Activated T-helper 1 cell treated with anti-CD3 and anti-CD28 coated beads, Interleukin-12 subunit alpha, Interleukin-12 subunit beta, Interleukin-2, Interleukin-4 antibody, amounts not matched to agents 30 ng/mL and 10 ng/mL and 1 ng/mL, durations not matched to agents 14 hours and 24 hours and 36 hours (primary cell): ENCODE measurements around the gene LRRC19. TPM values are rescaled to one million over a fixed set of nuclear protein-coding genes. Genes with fewer than 3 reads are reported as not detected.
A peak's percentile ranks its signal among the peaks of the same experiment; 100 is the strongest.

Experiments
- DNase-seq: peaks from one replicate; pipeline ENCODE4 v3.0.0; 2021; ENCODE audit warnings: low spot score
- H3K27ac Mint-ChIP-seq: one replicate; pipeline ENCODE4 v1.8.0; 2021; ENCODE audit warnings: mild to moderate bottlenecking, mixed read lengths
- H3K27me3 Mint-ChIP-seq: one replicate; pipeline ENCODE4 v1.8.0; 2022; ENCODE audit warnings: mild to moderate bottlenecking, moderate library complexity, mixed read lengths; ENCODE audit not compliant: insufficient read depth
- H3K36me3 Mint-ChIP-seq: one replicate; pipeline ENCODE4 v1.8.0; 2021; ENCODE audit warnings: low read depth, mixed read lengths
- H3K4me1 Mint-ChIP-seq: one replicate; pipeline ENCODE4 v1.8.0; 2021; ENCODE audit warnings: low read depth, mixed read lengths
- H3K4me3 Mint-ChIP-seq: one replicate; pipeline ENCODE4 v1.8.0; 2021; ENCODE audit warnings: mild to moderate bottlenecking, moderate library complexity, mixed read lengths
- H3K9me3 Mint-ChIP-seq: one replicate; pipeline ENCODE4 v1.8.0; 2021; ENCODE audit warnings: mixed read lengths
- intact Hi-C: fragments of 100-400 bp; cut with micrococcal nuclease; formaldehyde crosslinking; loops from one replicate; pipeline ENCODE4 v1.15.1; 2024
- total RNA-seq: library from RNA; stranded (reverse); gene quantifications from 2 replicates; pipeline ENCODE4 v1.2.3, GENCODE V29; 2022

LRRC19 gene
- not detected in 2 replicates for total RNA-seq

- Mint-ChIP-seq H3K4me3 (no peak within 1 kb of the TSS), H3K27me3 (no peaks in the 10 kb centered on the region), H3K27ac (no peak within 1 kb of the TSS), H3K36me3 (no peaks in the 10 kb centered on the region), H3K4me1 (no peaks in the 10 kb centered on the region), H3K9me3 (no peaks in the 10 kb centered on the region)
- no peak for DNase-seq
- intact Hi-C loops, result no loop called here
These were observed at the start of gene LRRC19 for GRCh38 chr9:27005491-27005890. LRRC19 (minus strand) TSS chr9:27005672; CDS start chr9:26999694, 5,978 bp downstream.

GRCh38 chr9:27054841-27055240 is 49.4 kb upstream of the LRRC19 start:
- intact Hi-C loops, result no loop called here
- Mint-ChIP-seq H3K27me3 (no peaks in the 10 kb centered on the region), H3K4me1 (no peaks in the 10 kb centered on the region), H3K27ac (no peak overlapping the region), H3K36me3 (peaks cover 1% of the 10 kb centered on the region), H3K4me3 (no peak overlapping the region), H3K9me3 (no peaks in the 10 kb centered on the region)
- DNase-seq, result no peak

GRCh38 chr9:27054125-27054524 is 48.7 kb upstream of the LRRC19 start:
- intact Hi-C loops, result no loop called here
- Mint-ChIP-seq H3K27ac (no peak overlapping the region), H3K9me3 (no peaks in the 10 kb centered on the region), H3K36me3 (peaks cover 1% of the 10 kb centered on the region), H3K4me3 (no peak overlapping the region), H3K4me1 (no peaks in the 10 kb centered on the region), H3K27me3 (no peaks in the 10 kb centered on the region)
- DNase-seq, result no peak

GRCh38 chr9:27053369-27054022 is 48.0 kb upstream of the LRRC19 start:
- intact Hi-C loops, result no loop called here

GRCh38 chr9:27047136-27047535 is 41.7 kb upstream of the LRRC19 start:
- Mint-ChIP-seq H3K9me3 (no peaks in the 10 kb centered on the region), H3K36me3 (no peaks in the 10 kb centered on the region), H3K27ac (no peak overlapping the region), H3K4me3 (no peak overlapping the region), H3K27me3 (no peaks in the 10 kb centered on the region), H3K4me1 (no peaks in the 10 kb centered on the region)
- intact Hi-C loops, result no loop called here
- DNase-seq, result no peak

More at GRCh38 chr9:27053369-27054022, 48.0 kb upstream of the LRRC19 start:
- H3K36me3 Mint-ChIP-seq, result peaks cover 1% of the 10 kb centered on the region
- no peaks in the 10 kb centered on the region for H3K27me3 Mint-ChIP-seq
- no peak overlapping the region for H3K27ac Mint-ChIP-seq
- no peak for DNase-seq
- no peak overlapping the region for H3K4me3 Mint-ChIP-seq
- no peaks in the 10 kb centered on the region for H3K4me1 Mint-ChIP-seq
- no peaks in the 10 kb centered on the region for H3K9me3 Mint-ChIP-seq

GRCh38 chr9:27043176-27043575 is 37.7 kb upstream of the LRRC19 start:
- no peaks in the 10 kb centered on the region for H3K9me3 Mint-ChIP-seq
- no peak overlapping the region for H3K4me3 Mint-ChIP-seq
- no peaks in the 10 kb centered on the region for H3K27me3 Mint-ChIP-seq
- H3K27ac Mint-ChIP-seq, result no peak overlapping the region
- DNase-seq, result no peak
- H3K4me1 Mint-ChIP-seq, result no peaks in the 10 kb centered on the region
- intact Hi-C loops, result no loop called here
- no peaks in the 10 kb centered on the region for H3K36me3 Mint-ChIP-seq

GRCh38 chr9:27042476-27042875 is 37.0 kb upstream of the LRRC19 start:
- Mint-ChIP-seq H3K4me3 (no peak overlapping the region), H3K27me3 (no peaks in the 10 kb centered on the region), H3K36me3 (no peaks in the 10 kb centered on the region), H3K4me1 (no peaks in the 10 kb centered on the region), H3K27ac (no peak overlapping the region), H3K9me3 (no peaks in the 10 kb centered on the region)
- intact Hi-C loops, result no loop called here
- DNase-seq, result no peak

GRCh38 chr9:27041746-27042145 is 36.3 kb upstream of the LRRC19 start:
- H3K9me3 Mint-ChIP-seq, result no peaks in the 10 kb centered on the region
- H3K27me3 Mint-ChIP-seq, result no peaks in the 10 kb centered on the region
- DNase-seq, result no peak
- intact Hi-C loops, result no loop called here
- no peak overlapping the region for H3K27ac Mint-ChIP-seq
- no peak overlapping the region for H3K4me3 Mint-ChIP-seq
- H3K4me1 Mint-ChIP-seq, result no peaks in the 10 kb centered on the region
- H3K36me3 Mint-ChIP-seq, result no peaks in the 10 kb centered on the region

- Mint-ChIP-seq H3K4me1 (no peaks in the 10 kb centered on the region), H3K27ac (no peak overlapping the region), H3K36me3 (no peaks in the 10 kb centered on the region), H3K9me3 (no peaks in the 10 kb centered on the region), H3K4me3 (no peak overlapping the region), H3K27me3 (no peaks in the 10 kb centered on the region)
- intact Hi-C loops, result no loop called here
- DNase-seq, result no peak
These were observed 32.0 kb upstream of the LRRC19 start for GRCh38 chr9:27037499-27037898.

GRCh38 chr9:27033815-27034403 is 28.4 kb upstream of the LRRC19 start:
- Mint-ChIP-seq H3K4me3 (no peak overlapping the region), H3K4me1 (no peaks in the 10 kb centered on the region), H3K9me3 (no peaks in the 10 kb centered on the region), H3K36me3 (no peaks in the 10 kb centered on the region), H3K27ac (no peak overlapping the region), H3K27me3 (no peaks in the 10 kb centered on the region)
- intact Hi-C loops, result loop anchor here (1.0 to 5.0 kb wide), 2 partner anchors 242 to 513 kb away; no protein-coding TSS in a partner anchor
- DNase-seq, result peak; percentile 9

- DNase-seq, result no peak
- intact Hi-C loops, result no loop called here
- H3K36me3 Mint-ChIP-seq, result peaks cover 3% of the 10 kb centered on the region
- no peak overlapping the region for H3K4me3 Mint-ChIP-seq
- no peaks in the 10 kb centered on the region for H3K4me1 Mint-ChIP-seq
- no peak overlapping the region for H3K27ac Mint-ChIP-seq
- no peaks in the 10 kb centered on the region for H3K9me3 Mint-ChIP-seq
- no peaks in the 10 kb centered on the region for H3K27me3 Mint-ChIP-seq
These were observed 23.7 kb upstream of the LRRC19 start for GRCh38 chr9:27029186-27029585.

- DNase-seq, result no peak
- intact Hi-C loops, result no loop called here
- Mint-ChIP-seq H3K9me3 (no peaks in the 10 kb centered on the region), H3K4me1 (no peaks in the 10 kb centered on the region), H3K36me3 (peaks cover 7% of the 10 kb centered on the region), H3K4me3 (no peak overlapping the region), H3K27me3 (no peaks in the 10 kb centered on the region), H3K27ac (no peak overlapping the region)
These were observed 17.4 kb upstream of the LRRC19 start for GRCh38 chr9:27022920-27023319.

GRCh38 chr9:27019589-27019988 is 14.1 kb upstream of the LRRC19 start:
- no peak overlapping the region for H3K4me3 Mint-ChIP-seq
- DNase-seq, result no peak
- no peaks in the 10 kb centered on the region for H3K4me1 Mint-ChIP-seq
- intact Hi-C loops, result no loop called here
- no peaks in the 10 kb centered on the region for H3K9me3 Mint-ChIP-seq
- H3K27me3 Mint-ChIP-seq, result no peaks in the 10 kb centered on the region
- peaks cover 10% of the 10 kb centered on the region for H3K36me3 Mint-ChIP-seq
- H3K27ac Mint-ChIP-seq, result no peak overlapping the region
